Testis (tissue), 2 donors: ENCODE data around the gene SENP5.

Experiments used
- POLR2A ChIP-seq: fragments of 450-650 bp; IDR thresholded peaks from one replicate; pipeline ENCODE4 v1.6.1; 2017; ENCODE audit warnings: antibody characterized with exemption, mild to moderate bottlenecking, moderate library complexity
- TF ChIP-seq, protein P1 (sequence below), 3 experiments: fragments of 450-650 bp in 2 of 3; fragments of 200-600 bp in 1 of 3; sonication (generic) in 1 of 3; IDR thresholded peaks; one replicate each; pipeline ENCODE4 v1.5.1; 2016 to 2019; ENCODE audit warnings: antibody characterized with exemption in 3 of 3, mild to moderate bottlenecking in 2 of 3, moderate library complexity in 1 of 3

DNA sequence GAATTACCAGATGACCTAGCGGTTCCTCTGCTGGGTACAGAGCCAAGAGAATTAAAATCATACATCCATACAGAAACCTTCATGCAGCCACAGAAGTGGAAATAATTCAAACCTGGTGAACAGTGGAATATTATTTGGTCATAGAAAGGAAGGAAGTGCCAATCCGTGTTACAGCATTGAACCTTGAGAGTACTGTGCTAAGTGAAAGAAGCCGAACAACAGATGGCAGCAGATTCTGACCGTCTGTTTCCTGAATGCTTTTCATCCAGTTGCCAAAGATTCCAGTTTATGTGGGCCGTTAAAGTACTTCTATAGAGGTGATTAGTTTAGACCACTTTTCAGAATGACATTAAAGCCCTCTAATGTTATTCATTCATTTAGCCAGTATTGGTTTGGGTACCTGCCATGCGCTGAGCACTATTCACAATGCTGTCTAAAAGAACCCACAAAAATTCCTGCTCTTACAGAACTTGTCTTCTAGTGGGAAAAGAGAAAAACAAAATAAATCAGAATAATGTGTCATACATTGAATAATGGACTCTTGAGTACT lies 45.8 kb upstream of the SENP5 start:
- TF ChIP-seq, protein P1, sequence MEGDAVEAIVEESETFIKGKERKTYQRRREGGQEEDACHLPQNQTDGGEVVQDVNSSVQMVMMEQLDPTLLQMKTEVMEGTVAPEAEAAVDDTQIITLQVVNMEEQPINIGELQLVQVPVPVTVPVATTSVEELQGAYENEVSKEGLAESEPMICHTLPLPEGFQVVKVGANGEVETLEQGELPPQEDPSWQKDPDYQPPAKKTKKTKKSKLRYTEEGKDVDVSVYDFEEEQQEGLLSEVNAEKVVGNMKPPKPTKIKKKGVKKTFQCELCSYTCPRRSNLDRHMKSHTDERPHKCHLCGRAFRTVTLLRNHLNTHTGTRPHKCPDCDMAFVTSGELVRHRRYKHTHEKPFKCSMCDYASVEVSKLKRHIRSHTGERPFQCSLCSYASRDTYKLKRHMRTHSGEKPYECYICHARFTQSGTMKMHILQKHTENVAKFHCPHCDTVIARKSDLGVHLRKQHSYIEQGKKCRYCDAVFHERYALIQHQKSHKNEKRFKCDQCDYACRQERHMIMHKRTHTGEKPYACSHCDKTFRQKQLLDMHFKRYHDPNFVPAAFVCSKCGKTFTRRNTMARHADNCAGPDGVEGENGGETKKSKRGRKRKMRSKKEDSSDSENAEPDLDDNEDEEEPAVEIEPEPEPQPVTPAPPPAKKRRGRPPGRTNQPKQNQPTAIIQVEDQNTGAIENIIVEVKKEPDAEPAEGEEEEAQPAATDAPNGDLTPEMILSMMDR (IDR thresholded peaks at IDR 0.05), result no peak
- no peak for TF ChIP-seq POLR2A
